IPS-18c (cell line): ENCODE results near the gene COL4A2.

Experiments
- H3K4me3 ChIP-seq: 2 replicates; pipeline ENCODE4 v1.7.0; 2013; ENCODE audit warnings: low read depth, mild to moderate bottlenecking, low read length, moderate library complexity; ENCODE audit not compliant: insufficient read depth
- H3K9me3 ChIP-seq: one replicate; pipeline ENCODE4 v1.6.1; 2013; ENCODE audit warnings: mild to moderate bottlenecking, low read length, moderate library complexity; ENCODE audit not compliant: control insufficient read depth, insufficient read depth

The COL4A2 gene

GRCh38 chr13:110546926-110547325 lies 239.8 kb downstream of the COL4A2 start:
- H3K9me3 ChIP-seq = no peaks in the 10 kb centered on the region

GRCh38 chr13:110548891-110549794 lies 242.1 kb downstream of the COL4A2 start:
- no peak overlapping the region for H3K4me3 ChIP-seq
- no peaks in the 10 kb centered on the region for H3K9me3 ChIP-seq

More at GRCh38 chr13:110546926-110547325, 239.8 kb downstream of the COL4A2 start:
- H3K4me3 ChIP-seq = no peak overlapping the region

- H3K9me3 ChIP-seq = no peaks in the 10 kb centered on the region
- H3K4me3 ChIP-seq = no peak overlapping the region
Measured at GRCh38 chr13:110549795-110550160, 242.7 kb downstream of the COL4A2 start.

- no peaks in the 10 kb centered on the region for H3K9me3 ChIP-seq
- no peak overlapping the region for H3K4me3 ChIP-seq
Measured at GRCh38 chr13:110551284-110551683, 244.2 kb downstream of the COL4A2 start.

GRCh38 chr13:110552767-110553166 lies 245.7 kb downstream of the COL4A2 start:
- Histone ChIP-seq H3K4me3 (no peak overlapping the region), H3K9me3 (no peaks in the 10 kb centered on the region)

GRCh38 chr13:110553417-110553816 lies 246.3 kb downstream of the COL4A2 start:
- Histone ChIP-seq H3K4me3 (no peak overlapping the region), H3K9me3 (no peaks in the 10 kb centered on the region)

GRCh38 chr13:110554227-110554836 lies 247.2 kb downstream of the COL4A2 start:
- H3K4me3 ChIP-seq = no peak overlapping the region
- H3K9me3 ChIP-seq = no peaks in the 10 kb centered on the region

- Histone ChIP-seq H3K9me3 (no peaks in the 10 kb centered on the region), H3K4me3 (no peak overlapping the region)
Measured at GRCh38 chr13:110554946-110555345, 247.9 kb downstream of the COL4A2 start.

- H3K9me3 ChIP-seq = no peaks in the 10 kb centered on the region
- H3K4me3 ChIP-seq = no peak overlapping the region
Measured at GRCh38 chr13:110555601-110556223, 248.6 kb downstream of the COL4A2 start.

GRCh38 chr13:110556224-110556606 lies 249.1 kb downstream of the COL4A2 start:
- Histone ChIP-seq H3K9me3 (no peaks in the 10 kb centered on the region), H3K4me3 (no peak overlapping the region)

- Histone ChIP-seq H3K4me3 (no peak overlapping the region), H3K9me3 (no peaks in the 10 kb centered on the region)
Measured at GRCh38 chr13:110557082-110557481, 250.0 kb downstream of the COL4A2 start.

- H3K9me3 ChIP-seq = no peaks in the 10 kb centered on the region
Measured at GRCh38 chr13:110557610-110558305, 250.7 kb downstream of the COL4A2 start.

GRCh38 chr13:110559429-110559943 lies 252.4 kb downstream of the COL4A2 start:
- H3K4me3 ChIP-seq = 0 out of 2 replicates have a peak overlapping the region, but pooled peaks have one; percentile 11
- no peaks in the 10 kb centered on the region for H3K9me3 ChIP-seq

More at GRCh38 chr13:110557610-110558305, 250.7 kb downstream of the COL4A2 start:
- no peak overlapping the region for H3K4me3 ChIP-seq

- H3K4me3 ChIP-seq = 0 out of 2 replicates have a peak overlapping the region, but pooled peaks have one; percentile 11
Measured at GRCh38 chr13:110559986-110560385, 252.9 kb downstream of the COL4A2 start.

GRCh38 chr13:110560601-110561343 lies 253.7 kb downstream of the COL4A2 start:
- no peaks in the 10 kb centered on the region for H3K9me3 ChIP-seq
- peak overlapping the region; percentile 83 for H3K4me3 ChIP-seq

More at GRCh38 chr13:110559986-110560385, 252.9 kb downstream of the COL4A2 start:
- no peaks in the 10 kb centered on the region for H3K9me3 ChIP-seq

- peak within 1 kb of the TSS; percentile 83 for H3K4me3 ChIP-seq
Measured at GRCh38 chr13:110561344-110562035, 254.4 kb downstream of the COL4A2 start, which contains the start of gene RAB20. TSS of gene RAB20 (minus strand) at chr13:110561722. CDS start at chr13:110561519, 203 bp downstream.

More at GRCh38 chr13:110561344-110562035, 254.4 kb downstream of the COL4A2 start, which contains the start of gene RAB20:
- H3K9me3 ChIP-seq = no peaks in the 10 kb centered on the region
